Stimulated activated CD8-positive, alpha-beta memory T cell treated with anti-CD3 and anti-CD28 coated beads, Interleukin-12 subunit alpha, Interleukin-12 subunit beta, amount 100 ng/mL, for 4 hours (primary cell): ENCODE measurements around the gene UNC13C.
"Not testable (repeated sequence)": the region's sequence is repeated elsewhere in the genome, so short reads cannot be mapped to it uniquely, and the experiment has no call there.

Experiments used
- DNase-seq: peaks from one replicate; pipeline ENCODE4 v3.0.0-alpha.2; 2020; ENCODE audit warnings: low read depth

UNC13C gene

GRCh38 chr15:53978253-53978906 lies at the start of gene UNC13C:
Gene UNC13C, plus strand, starts transcription at chr15:53978441. Its CDS starts 34,463 bp downstream, at chr15:54012904.
- DNase-seq: no peak

- DNase-seq: no peak
Measured at GRCh38 chr15:53936137-53936536, 42.1 kb upstream of the UNC13C start.

- not testable (repeated sequence) for DNase-seq
Measured at GRCh38 chr15:53937632-53938031, 40.6 kb upstream of the UNC13C start.

- DNase-seq: no peak
Measured at GRCh38 chr15:53950572-53950971, 27.7 kb upstream of the UNC13C start.

GRCh38 chr15:53955396-53955795 lies 22.8 kb upstream of the UNC13C start:
- no peak for DNase-seq

- DNase-seq: no peak
Measured at GRCh38 chr15:53962646-53963561, 15.3 kb upstream of the UNC13C start.

GRCh38 chr15:53963801-53964200 lies 14.4 kb upstream of the UNC13C start:
- DNase-seq: no peak

- no peak for DNase-seq
Measured at GRCh38 chr15:53974121-53974520, 4.1 kb upstream of the UNC13C start.

- DNase-seq: no peak
Measured at GRCh38 chr15:53974813-53975212, 3.4 kb upstream of the UNC13C start.

- no peak for DNase-seq
Measured at GRCh38 chr15:53976844-53977392, 1.3 kb upstream of the UNC13C start.

- no peak for DNase-seq
Measured at GRCh38 chr15:53979051-53979788, 979 bp downstream of the UNC13C start.

GRCh38 chr15:53980021-53980420 lies 1.8 kb downstream of the UNC13C start:
- DNase-seq: no peak

GRCh38 chr15:53982071-53982680 lies 3.9 kb downstream of the UNC13C start:
- DNase-seq: no peak

- DNase-seq: no peak
Measured at GRCh38 chr15:53982876-53983275, 4.6 kb downstream of the UNC13C start.

- no peak for DNase-seq
Measured at GRCh38 chr15:53984221-53984620, 6.0 kb downstream of the UNC13C start.

- DNase-seq: no peak
Measured at GRCh38 chr15:53985562-53985961, 7.3 kb downstream of the UNC13C start.

- no peak for DNase-seq
Measured at GRCh38 chr15:53987480-53987879, 9.2 kb downstream of the UNC13C start.

- DNase-seq: no peak
Measured at GRCh38 chr15:54007256-54007655, 29.0 kb downstream of the UNC13C start.

- DNase-seq: no peak
Measured at GRCh38 chr15:54011656-54012055, 33.4 kb downstream of the UNC13C start.

GRCh38 chr15:54014067-54014655 lies 35.9 kb downstream of the UNC13C start:
- DNase-seq: no peak

- DNase-seq: no peak
Measured at GRCh38 chr15:54017251-54017650, 39.0 kb downstream of the UNC13C start.
